Retinal pigment epithelial cell (primary cell): ENCODE results near the gene DHRS1.

Experiments
- DNase-seq: peaks from one replicate; pipeline ENCODE4 v3.0.0-alpha.2; 2010; ENCODE audit warnings: low read depth
- H3K4me3 ChIP-seq: 2 replicates; pipeline ENCODE4 v1.5.1; 2011; ENCODE audit warnings: mild to moderate bottlenecking, low read length, control low read depth, moderate library complexity
- CTCF ChIP-seq: conservative IDR thresholded peaks from 2 replicates; pipeline ENCODE4 v1.5.1; 2011; ENCODE audit warnings: low read depth, low read length, control low read depth, inconsistent platforms

Gene DHRS1

GRCh38 chr14:24289649-24290280 is 9.8 kb downstream of the DHRS1 start:
- no peak for DNase-seq
- no peak for TF ChIP-seq CTCF
- no peak overlapping the region for H3K4me3 ChIP-seq

DNA sequence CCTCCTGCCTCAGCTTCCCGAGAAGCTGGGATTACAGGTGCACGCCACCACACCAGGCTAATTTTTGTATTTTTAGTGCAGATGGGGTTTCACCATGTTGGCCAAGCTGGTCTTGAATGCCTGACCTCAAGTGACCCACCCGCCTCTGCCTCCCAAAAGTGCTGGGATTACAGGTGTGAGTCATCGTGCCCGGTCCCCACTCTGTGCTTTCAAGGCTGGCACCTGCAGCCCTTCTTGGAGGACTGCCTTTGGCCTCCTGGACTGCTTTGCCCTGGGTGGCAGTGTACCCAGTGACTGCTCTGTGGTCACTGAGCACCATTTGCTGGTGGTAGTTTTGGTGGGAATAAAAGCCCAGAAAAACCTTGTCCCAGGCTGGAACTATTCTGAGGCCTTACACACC is 12.6 kb downstream of the DHRS1 start:
- DNase-seq, result no peak
- no peak for TF ChIP-seq CTCF
- H3K4me3 ChIP-seq, result no peak overlapping the region

DNA sequence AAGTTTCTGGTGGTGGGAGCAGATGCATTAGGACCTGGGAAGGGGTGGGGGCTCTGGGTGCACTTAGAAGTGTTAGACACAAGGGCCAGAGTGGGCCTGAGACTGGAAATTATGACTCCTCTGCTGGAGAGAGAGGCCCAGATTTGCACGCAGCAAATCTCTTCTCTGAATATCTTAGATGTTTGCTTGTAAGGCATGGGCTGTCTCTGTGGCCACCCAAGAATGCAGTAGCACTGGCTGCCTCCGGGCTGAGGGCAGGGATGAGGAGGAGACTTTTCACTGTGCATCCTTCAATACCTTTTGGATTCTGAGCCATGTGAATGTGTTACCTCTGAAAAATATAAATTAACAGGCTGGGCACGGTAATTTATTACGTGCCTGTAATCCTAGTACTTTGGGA is 14.2 kb downstream of the DHRS1 start:
- no peak for TF ChIP-seq CTCF
- no peak for DNase-seq
- no peak overlapping the region for H3K4me3 ChIP-seq

DNA sequence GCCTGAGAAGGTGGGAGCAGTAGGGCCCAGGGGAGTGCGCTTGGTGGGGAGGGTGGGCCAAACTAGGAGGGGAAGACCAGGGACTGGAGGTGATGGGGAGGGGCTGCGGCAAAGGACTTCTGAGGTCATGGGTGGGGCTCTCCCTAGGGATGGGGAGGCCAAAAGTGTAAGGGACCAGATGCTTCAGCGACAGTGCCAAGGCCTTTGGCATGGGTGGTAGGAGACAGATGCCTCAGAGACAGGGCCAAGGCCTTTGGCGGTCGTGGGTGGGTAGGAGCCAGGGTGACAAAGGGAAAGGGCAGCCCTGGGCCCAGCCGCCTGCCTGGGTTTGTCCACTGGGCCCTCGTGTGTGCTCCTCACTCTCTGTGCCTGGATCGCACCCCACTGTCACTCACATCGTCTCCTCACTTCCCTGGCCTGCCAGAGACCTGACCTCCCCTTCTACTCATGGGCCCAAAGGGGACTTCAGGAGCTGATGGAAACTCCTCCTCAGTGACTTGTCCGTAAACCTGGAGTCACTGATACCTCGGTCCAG is 15.0 kb downstream of the DHRS1 start:
- H3K4me3 ChIP-seq, result no peak overlapping the region
- TF ChIP-seq CTCF, result no peak

DNA sequence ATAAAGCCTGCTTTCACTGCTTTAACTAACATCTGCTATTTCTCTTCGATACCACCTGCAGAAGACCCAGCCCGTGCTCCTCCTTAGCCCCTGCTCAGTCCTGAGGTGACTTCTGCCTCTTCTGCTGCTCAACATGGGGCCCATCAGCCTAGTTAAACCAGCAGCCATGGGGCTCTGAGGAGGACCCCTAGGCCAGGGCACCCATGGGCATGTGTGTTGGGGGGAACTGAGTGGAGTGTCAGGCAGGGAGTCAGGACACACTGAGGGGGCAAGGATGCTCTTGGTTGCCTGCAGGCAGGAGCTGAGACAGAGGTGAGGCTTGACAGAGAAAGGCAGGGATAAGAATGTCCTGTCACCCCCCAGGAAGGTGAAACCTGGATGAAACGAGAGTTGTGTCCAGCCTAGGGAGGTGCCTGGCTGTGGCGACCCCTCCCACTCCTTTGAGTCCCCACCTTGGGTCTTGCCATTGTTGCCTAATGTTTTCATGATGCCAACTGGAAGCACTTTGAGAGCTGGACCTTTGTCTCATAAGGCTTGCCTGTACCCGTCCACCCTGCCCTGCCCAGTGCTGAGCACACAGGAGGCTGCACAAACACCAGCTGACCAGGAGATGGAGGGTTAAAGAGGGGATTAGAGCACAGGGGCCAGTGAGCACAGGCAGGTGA is 15.7 kb downstream of the DHRS1 start:
- TF ChIP-seq CTCF, result no peak
- no peak for DNase-seq

More for the DNA sequence above, 15.0 kb downstream of the DHRS1 start:
- no peak for DNase-seq

GRCh38 chr14:24282736-24283135 is 16.8 kb downstream of the DHRS1 start:
- H3K4me3 ChIP-seq, result no peak overlapping the region
- no peak for TF ChIP-seq CTCF
- DNase-seq, result no peak

More for the DNA sequence above, 15.7 kb downstream of the DHRS1 start:
- no peak overlapping the region for H3K4me3 ChIP-seq

- TF ChIP-seq CTCF, result no peak
- H3K4me3 ChIP-seq, result no peak overlapping the region
- no peak for DNase-seq
Observed at GRCh38 chr14:24281636-24282035, 17.9 kb downstream of the DHRS1 start.
